Esophagus squamous epithelium (tissue), 4 donors: ENCODE data around the gene ATP11B.

Source experiments
- CTCF ChIP-seq, 6 experiments: fragments of 450-650 bp in 4 of 6; fragments of 200-600 bp in 2 of 6; sonication (generic) in 2 of 6; IDR thresholded peaks; one replicate each; pipeline ENCODE4 v1.5.1; 2016 to 2019; ENCODE audit warnings: antibody characterized with exemption in 6 of 6, mild to moderate bottlenecking in 4 of 6, moderate library complexity in 4 of 6
- POLR2A ChIP-seq, 4 donors: fragments of 450-650 bp; IDR thresholded peaks; one replicate each; pipeline ENCODE4 v1.6.1; 2017; ENCODE audit warnings: antibody characterized with exemption in 4 of 4, mild to moderate bottlenecking in 4 of 4, moderate library complexity in 3 of 4

GRCh38 chr3:182964179-182964578 lies 170.9 kb downstream of the ATP11B start:
- TF ChIP-seq CTCF (IDR thresholded peaks at IDR 0.05), result no peak
- TF ChIP-seq POLR2A (IDR thresholded peaks at IDR 0.05), result no peak
